Gastrocnemius medialis (tissue), 4 donors: ENCODE data around the gene SMC4. TPM values are rescaled to one million over a fixed set of nuclear protein-coding genes. Genes with fewer than 3 reads are reported as not detected.

Source experiments
- ATAC-seq, 2 donors: fragments of 150-250 bp; one replicate each; pipeline ENCODE4 v1.9.1; 2016
- DNase-seq, 2 donors: peaks; one replicate each; pipeline ENCODE4 v3.0.0-alpha.2; 2019
- H3K27ac ChIP-seq, 4 donors: fragments of 200-600 bp; sonication (generic); 1 replicate in 1 of 4; 2 replicates in 3 of 4; pipeline ENCODE4 v1.5.1; 2016 to 2018; ENCODE audit warnings: mild to moderate bottlenecking in 2 of 4, moderate library complexity in 1 of 4
- H3K27me3 ChIP-seq, 3 donors: fragments of 200-600 bp; sonication (generic) in 2 of 3; 1 replicate in 1 of 3; 2 replicates in 2 of 3; pipeline versions ENCODE4 v1.5.1 to v1.6.0; 2016 to 2019; ENCODE audit warnings: mild to moderate bottlenecking in 1 of 3, moderate library complexity in 1 of 3
- H3K36me3 ChIP-seq, 2 donors: fragments of 200-600 bp; sonication (generic) in 1 of 2; one replicate each; pipeline ENCODE4 v1.5.1; 2017 to 2018
- H3K4me1 ChIP-seq, 2 donors: fragments of 200-600 bp; sonication (generic) in 1 of 2; one replicate each; pipeline ENCODE4 v1.5.1; 2016 to 2017; ENCODE audit warnings: mild to moderate bottlenecking in 2 of 2
- H3K4me3 ChIP-seq, 4 donors: fragments of 200-600 bp; sonication (generic) in 3 of 4; 1 replicate in 1 of 4; 2 replicates in 3 of 4; pipeline ENCODE4 v1.5.1; 2016 to 2019; ENCODE audit warnings: mild to moderate bottlenecking in 2 of 4
- H3K9me3 ChIP-seq, 3 donors: fragments of 200-600 bp; sonication (generic) in 2 of 3; 1 replicate in 1 of 3; 2 replicates in 2 of 3; pipeline ENCODE4 v1.5.1; 2016 to 2019
- CTCF ChIP-seq, 5 experiments: fragments of 450-650 bp in 3 of 5; fragments of 200-600 bp in 2 of 5; sonication (generic) in 2 of 5; IDR thresholded peaks in 4 of 5; conservative IDR thresholded peaks in 1 of 5; 1 replicate in 4 of 5; 2 replicates in 1 of 5; pipeline ENCODE4 v1.5.1; 2016 to 2019; ENCODE audit warnings: antibody characterized with exemption in 5 of 5, mild to moderate bottlenecking in 3 of 5, moderate library complexity in 3 of 5
- POLR2A ChIP-seq, 2 donors: fragments of 450-650 bp; IDR thresholded peaks; one replicate each; pipeline ENCODE4 v1.6.1; 2017; ENCODE audit warnings: antibody characterized with exemption in 2 of 2, mild to moderate bottlenecking in 2 of 2, moderate library complexity in 2 of 2
- in situ Hi-C, 4 donors: fragments of 200-750 bp; cut with MboI; loops; one replicate each; pipeline versions ENCODE4 v1.15.0 to v1.8.0; 2017; ENCODE audit warnings: low sequenced_read_pairs in 4 of 4
- intact Hi-C: fragments of 100-400 bp; cut with DNase I; formaldehyde crosslinking; loops from one replicate; pipeline ENCODE4 v1.15.1; 2023; ENCODE audit warnings: low total_unique reads
- total RNA-seq, 4 donors: library from RNA; depleted of rRNA; stranded (reverse); fragments of >200 nt; gene quantifications; one replicate each; pipeline versions ENCODE4 v1.1.0 to v1.2.3, GENCODE V29; 2016

The SMC4 gene
- total RNA-seq, 4 donors from 2014 or later = 7.2 to 24.3 (median 14.7) TPM

GRCh38 chr3:160379628-160380214 is 19.7 kb upstream of the SMC4 start:
- no peak overlapping the region for H3K4me3 ChIP-seq

GRCh38 chr3:160381470-160381869 is 18.0 kb upstream of the SMC4 start:
- Histone ChIP-seq H3K9me3 (no peaks in the 10 kb centered on the region), H3K4me3 (no peak overlapping the region), H3K27me3 (no peaks in the 10 kb centered on the region), H3K27ac (no peak overlapping the region), H3K36me3 (no peaks in the 10 kb centered on the region), H3K4me1 (no peaks in the 10 kb centered on the region)
- TF ChIP-seq CTCF (IDR thresholded peaks at IDR 0.05 in 4 of 5, conservative IDR thresholded peaks at IDR 0.05 in 1 of 5) (no peak), POLR2A (IDR thresholded peaks at IDR 0.05) (no peak)
- intact Hi-C loops (no loop called here), in situ Hi-C loops (no loop called here)
- DNase-seq = no peak
- no peak for ATAC-seq

More at GRCh38 chr3:160379628-160380214, 19.7 kb upstream of the SMC4 start:
- DNase-seq = no peak
- no peaks in the 10 kb centered on the region for H3K9me3 ChIP-seq
- no peak for ATAC-seq
- intact Hi-C loops (no loop called here), in situ Hi-C loops (no loop called here)
- no peaks in the 10 kb centered on the region for H3K36me3 ChIP-seq
- no peaks in the 10 kb centered on the region for H3K4me1 ChIP-seq
- TF ChIP-seq POLR2A (IDR thresholded peaks at IDR 0.05) (no peak), CTCF (IDR thresholded peaks at IDR 0.05 in 4 of 5, conservative IDR thresholded peaks at IDR 0.05 in 1 of 5) (no peak)
- H3K27ac ChIP-seq = no peak overlapping the region
- H3K27me3 ChIP-seq = no peaks in the 10 kb centered on the region

GRCh38 chr3:160384639-160385318 is 14.7 kb upstream of the SMC4 start:
- TF ChIP-seq CTCF (IDR thresholded peaks at IDR 0.05 in 4 of 5, conservative IDR thresholded peaks at IDR 0.05 in 1 of 5) = no peak
- TF ChIP-seq POLR2A (IDR thresholded peaks at IDR 0.05) = no peak
- in situ Hi-C loops = no loop called here
- intact Hi-C loops = no loop called here
- H3K27me3 ChIP-seq = no peaks in the 10 kb centered on the region
- H3K36me3 ChIP-seq = no peaks in the 10 kb centered on the region
- H3K9me3 ChIP-seq = no peaks in the 10 kb centered on the region
- no peak overlapping the region for H3K27ac ChIP-seq
- H3K4me3 ChIP-seq = no peak overlapping the region
- ATAC-seq = no peak
- DNase-seq = no peak
- no peaks in the 10 kb centered on the region for H3K4me1 ChIP-seq

GRCh38 chr3:160390565-160391138 is 8.8 kb upstream of the SMC4 start:
- intact Hi-C loops = loop anchor here (10.0 kb wide), 1 partner anchor 174 kb away; the partner anchor contains the start of gene KPNA4
- ATAC-seq (no peak), DNase-seq (no peak)
- TF ChIP-seq POLR2A (IDR thresholded peaks at IDR 0.05) (no peak), CTCF (IDR thresholded peaks at IDR 0.05 in 4 of 5, conservative IDR thresholded peaks at IDR 0.05 in 1 of 5) (no peak)
- in situ Hi-C loops = loop anchor here in 1 of 4 donors (10.0 kb wide), 1 partner anchor 576 kb away; no protein-coding TSS in a partner anchor
- Histone ChIP-seq H3K27me3 (no peaks in the 10 kb centered on the region), H3K36me3 (no peaks in the 10 kb centered on the region), H3K4me3 (no peak overlapping the region), H3K27ac (no peak overlapping the region), H3K9me3 (no peaks in the 10 kb centered on the region), H3K4me1 (no peaks in the 10 kb centered on the region)
